Hepatocyte (in vitro differentiated cells): ENCODE results near the gene MAP2.

Source experiments
- CTCF ChIP-seq: fragments of 200-600 bp; sonication (generic); IDR thresholded peaks from 2 replicates; pipeline ENCODE4 v1.5.1; 2016; ENCODE audit warnings: antibody characterized with exemption, mild to moderate bottlenecking; ENCODE audit not compliant: poor library complexity
- EZH2 ChIP-seq: fragments of 200-600 bp; sonication (generic); IDR thresholded peaks from 2 replicates; pipeline ENCODE4 v1.6.1; 2016; ENCODE audit warnings: antibody characterized with exemption, mild to moderate bottlenecking, borderline replicate concordance
- EZH2phosphoT487 ChIP-seq: fragments of 200-600 bp; sonication (generic); IDR thresholded peaks from one replicate; pipeline ENCODE4 v1.6.1; 2018; ENCODE audit warnings: antibody characterized with exemption, mild to moderate bottlenecking, low read depth, moderate library complexity; ENCODE audit not compliant: unreplicated experiment, severe bottlenecking

- TF ChIP-seq CTCF, result no peak
- TF ChIP-seq EZH2, result no peak
- TF ChIP-seq EZH2phosphoT487, result no peak
Observed at GRCh38 chr2:209498614-209499013, 74.8 kb downstream of the MAP2 start.
